ENCODE data around the gene DCTN3.
"Not testable (repeated sequence)": the region's sequence is repeated elsewhere in the genome, so short reads cannot be mapped to it uniquely, and the experiment has no call there.

DCTN3 gene

GRCh38 chr9:34646211-34647083 is 26.2 kb upstream of the DCTN3 start, which contains the start of gene GALT:
TSS of gene GALT (plus strand) at chr9:34646675. CDS start at chr9:34646705, 30 bp downstream.
- peak; percentile 87 for DNase-seq (ENCODE audit: low spot score)

GRCh38 chr9:34644766-34645314 is 24.5 kb upstream of the DCTN3 start:
- DNase-seq (ENCODE audit: low spot score), result no peak

GRCh38 chr9:34642679-34643078 is 22.4 kb upstream of the DCTN3 start:
- DNase-seq (ENCODE audit: low spot score), result no peak

GRCh38 chr9:34639322-34639721 is 19.0 kb upstream of the DCTN3 start:
- not testable (repeated sequence) for DNase-seq (ENCODE audit: low spot score)

DNA sequence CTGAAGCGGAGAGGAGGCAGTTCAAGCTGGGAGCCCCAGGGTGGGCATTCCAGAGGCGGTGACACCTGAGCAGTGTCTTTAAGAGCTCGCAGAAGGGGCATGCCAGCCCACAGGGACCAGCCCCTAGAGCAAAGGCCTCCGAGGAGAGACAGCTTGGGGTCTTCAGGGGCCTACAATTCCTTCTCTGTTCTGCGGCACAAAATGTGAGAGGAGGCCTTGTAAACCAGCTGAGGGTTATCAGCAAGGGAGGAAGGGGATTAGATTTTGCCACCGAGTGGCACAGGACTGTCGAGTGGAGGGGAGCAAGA is 17.8 kb upstream of the DCTN3 start:
- no peak for DNase-seq (ENCODE audit: low spot score)

DNA sequence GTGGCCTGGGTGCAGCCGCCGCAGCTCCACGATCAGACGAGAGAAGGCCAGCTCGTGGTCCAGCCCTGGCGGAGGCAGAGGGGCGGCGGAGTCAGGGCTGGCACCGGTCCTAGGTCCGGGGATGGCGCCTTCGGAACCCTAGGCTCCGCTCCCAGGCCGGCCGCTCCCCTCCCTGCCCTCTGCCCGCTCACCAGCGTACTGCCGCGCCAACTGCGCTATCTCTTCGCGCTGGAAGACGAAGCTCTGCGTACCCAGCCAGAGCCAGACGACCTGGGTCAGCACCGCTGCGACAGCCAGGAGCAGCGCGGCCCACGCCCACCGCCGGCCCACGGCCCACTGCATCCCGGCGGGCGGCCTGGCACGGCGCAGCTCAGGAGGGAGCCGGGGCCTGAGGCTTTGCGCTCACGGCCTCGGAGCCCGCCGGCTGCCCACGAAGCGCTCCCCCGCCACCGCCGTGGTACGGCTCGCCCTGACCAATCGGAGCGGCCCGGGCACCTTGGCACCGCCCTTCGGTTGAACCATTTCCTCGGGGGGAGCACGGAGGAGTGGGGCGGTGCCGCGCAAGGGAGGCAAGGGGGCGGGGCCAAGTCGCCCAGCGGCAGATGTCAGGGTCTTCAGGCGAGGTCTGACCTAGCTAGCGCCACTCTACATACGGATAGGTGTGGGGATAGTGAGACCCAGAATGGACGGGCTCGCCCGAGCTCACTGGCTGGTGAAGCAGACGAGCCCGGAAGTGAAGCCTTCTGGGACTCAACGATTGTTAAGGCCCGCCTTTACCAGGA is 17.3 kb upstream of the DCTN3 start, which contains the start of gene SIGMAR1:
SIGMAR1 (minus strand) TSS at position 432 of the 782 bp plus-strand sequence; CDS start at position 342, 90 bp downstream.
- DNase-seq (ENCODE audit: low spot score), result peak; percentile 91

GRCh38 chr9:34636791-34637355 is 16.6 kb upstream of the DCTN3 start:
- DNase-seq (ENCODE audit: low spot score), result peak; percentile 43

- DNase-seq (ENCODE audit: low spot score), result no peak
Measured at GRCh38 chr9:34635556-34635955, 15.3 kb upstream of the DCTN3 start.

GRCh38 chr9:34634551-34635248 is 14.4 kb upstream of the DCTN3 start:
- DNase-seq (ENCODE audit: low spot score), result no peak

DNA sequence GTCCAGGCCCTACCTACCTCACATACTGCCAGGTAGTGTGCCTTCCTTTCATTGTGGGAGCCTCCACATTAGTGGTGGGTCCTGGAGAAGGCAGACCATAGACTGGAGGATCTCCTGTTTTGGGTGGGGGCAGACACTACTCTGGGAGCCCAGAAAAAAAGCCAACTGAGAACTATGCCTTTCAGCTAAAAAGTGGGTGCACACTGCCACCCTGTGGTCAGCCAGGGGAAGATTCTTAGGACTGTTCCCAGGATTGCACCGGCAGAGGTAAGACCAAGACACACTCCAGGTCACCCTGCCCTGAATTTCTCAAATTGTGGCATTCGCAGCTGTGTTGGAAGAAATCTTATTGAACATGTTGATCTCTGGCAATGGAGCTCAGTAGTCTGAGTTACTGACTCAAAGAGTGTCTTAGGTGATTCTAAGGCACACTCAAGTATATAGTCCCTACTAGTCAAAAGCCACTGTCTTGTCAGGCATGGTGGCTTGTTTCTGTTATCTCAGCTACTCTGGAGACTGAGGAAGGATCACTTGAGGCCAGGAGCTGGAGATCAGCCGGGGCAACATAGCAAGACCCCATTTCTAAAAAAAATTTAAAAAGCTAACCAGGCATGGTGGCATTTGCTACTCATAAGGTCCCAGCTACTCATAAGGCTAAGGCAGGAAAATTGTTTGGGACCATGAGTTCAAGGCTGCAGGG is 13.7 kb upstream of the DCTN3 start:
- DNase-seq (ENCODE audit: low spot score), result peak; percentile 80

DNA sequence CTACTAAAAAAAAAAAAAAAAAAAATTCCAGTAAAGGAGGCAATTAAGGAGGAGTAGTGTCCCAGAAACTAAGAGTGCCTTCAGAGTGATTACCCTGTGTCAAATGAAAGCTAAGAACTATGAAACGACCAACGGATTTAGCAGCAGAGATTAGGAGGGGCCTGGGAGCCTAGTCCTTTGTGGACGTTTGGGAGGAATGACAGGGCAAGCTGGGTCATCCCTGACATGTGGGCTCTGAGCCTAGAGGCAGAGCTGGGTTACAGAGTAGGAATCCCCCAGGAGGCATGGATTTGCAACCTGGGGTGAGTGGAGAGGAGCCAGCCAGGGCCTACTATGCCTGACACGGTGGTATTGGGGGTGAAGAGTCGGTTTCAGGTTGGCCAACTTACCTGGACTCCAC is 12.9 kb upstream of the DCTN3 start:
- no peak for DNase-seq (ENCODE audit: low spot score)

DNA sequence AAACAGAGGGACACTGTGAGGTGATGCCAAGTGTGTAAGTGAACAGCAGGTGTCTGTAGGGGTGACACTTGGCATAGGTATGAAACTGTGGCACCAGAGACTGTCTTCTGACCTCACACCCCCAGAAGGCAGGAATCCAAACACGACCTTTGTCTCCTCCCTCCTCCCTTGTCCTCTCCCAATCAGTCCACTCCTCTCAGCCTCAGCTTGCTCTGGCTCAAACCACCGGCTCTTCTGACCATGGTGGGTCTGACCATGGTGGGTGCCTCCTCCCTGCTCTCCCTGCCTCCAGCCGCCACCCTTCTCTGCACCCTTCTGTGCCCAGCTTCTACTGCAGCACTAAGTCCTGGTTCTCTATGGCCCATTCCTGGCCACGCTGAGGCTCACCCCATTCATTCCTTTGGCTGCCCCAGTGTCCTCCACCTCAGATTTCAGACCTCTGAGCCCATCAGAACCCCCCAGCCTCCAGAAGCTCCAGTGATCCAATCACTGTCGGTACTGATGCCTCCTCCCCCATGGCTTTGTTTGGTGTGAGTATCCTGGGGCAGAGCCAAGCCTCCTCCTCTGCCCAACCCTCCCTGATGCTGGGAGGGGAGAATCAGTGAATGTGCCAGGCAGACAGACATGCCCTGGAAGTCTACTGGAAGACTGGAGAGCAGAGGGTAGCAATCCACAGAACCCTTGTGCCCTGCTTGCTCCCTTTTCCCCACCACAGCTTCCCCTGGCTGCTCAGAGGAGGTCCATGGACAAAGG is 10.3 kb upstream of the DCTN3 start:
- DNase-seq (ENCODE audit: low spot score), result no peak

DNA sequence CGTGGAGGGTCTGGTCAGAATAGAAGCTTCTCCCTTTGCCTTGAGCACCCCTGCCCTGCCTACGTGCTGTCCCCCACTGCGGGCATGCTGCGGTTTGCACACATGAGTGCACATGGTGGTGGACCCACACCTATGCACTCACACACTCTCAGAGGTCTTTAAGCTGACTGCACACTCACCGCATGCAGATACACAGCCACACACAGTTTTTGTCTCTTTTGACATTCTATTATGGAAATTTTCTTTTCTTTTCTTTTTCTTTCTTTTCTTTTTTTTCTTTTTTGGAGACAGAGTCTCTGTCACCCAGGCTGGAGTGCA is 9.2 kb upstream of the DCTN3 start:
- DNase-seq (ENCODE audit: low spot score), result no peak

DNA sequence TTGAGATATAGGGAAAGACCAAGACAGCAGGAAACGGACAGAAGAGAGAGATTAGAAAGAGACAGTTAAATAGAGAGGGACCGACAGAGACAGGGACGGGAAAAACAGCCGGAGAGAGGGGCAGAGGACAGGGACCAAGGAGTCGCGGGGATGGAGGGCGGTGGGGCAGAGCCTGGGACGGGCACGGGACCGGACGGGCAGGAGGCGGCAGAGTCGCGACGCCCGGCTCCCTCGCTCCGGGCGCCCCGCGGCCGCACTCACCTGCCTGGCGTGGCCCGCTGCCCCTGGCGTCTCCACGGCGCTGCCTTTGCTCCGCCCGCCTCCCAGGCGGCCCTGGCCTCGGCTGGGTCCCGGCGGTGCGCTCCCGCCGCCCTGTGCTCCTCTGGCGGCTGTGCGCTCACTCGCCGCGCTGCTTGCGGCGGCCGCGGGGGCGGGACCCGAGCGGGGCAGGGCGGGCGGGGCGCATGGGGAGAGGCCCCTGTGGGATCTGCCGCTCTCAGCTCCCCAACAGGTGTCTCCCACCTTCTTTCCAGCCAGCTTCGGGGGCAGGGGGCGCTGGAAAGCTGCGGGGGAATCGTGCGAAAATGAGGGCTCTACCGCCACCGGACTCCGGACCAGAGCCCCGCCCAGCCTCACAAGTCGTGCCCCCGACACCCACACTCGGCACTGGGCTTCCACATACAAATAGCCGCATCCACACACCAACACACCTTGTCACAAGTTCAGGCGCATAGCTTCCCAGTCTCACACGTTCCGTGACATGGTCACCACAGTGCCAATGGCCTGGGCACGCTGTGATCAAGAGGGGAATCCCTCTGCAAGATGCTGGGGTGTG is 8.6 kb upstream of the DCTN3 start, which contains the start of gene ARID3C:
ARID3C (minus strand) TSS at position 411 of the 835 bp plus-strand sequence. CDS start 1,052 bp downstream, outside the sequence.
- no peak for DNase-seq (ENCODE audit: low spot score)

- no peak for DNase-seq (ENCODE audit: low spot score)
Measured at GRCh38 chr9:34627716-34628655, 7.7 kb upstream of the DCTN3 start.

GRCh38 chr9:34625186-34625486 is 4.8 kb upstream of the DCTN3 start:
- DNase-seq (ENCODE audit: low spot score), result no peak

DNA sequence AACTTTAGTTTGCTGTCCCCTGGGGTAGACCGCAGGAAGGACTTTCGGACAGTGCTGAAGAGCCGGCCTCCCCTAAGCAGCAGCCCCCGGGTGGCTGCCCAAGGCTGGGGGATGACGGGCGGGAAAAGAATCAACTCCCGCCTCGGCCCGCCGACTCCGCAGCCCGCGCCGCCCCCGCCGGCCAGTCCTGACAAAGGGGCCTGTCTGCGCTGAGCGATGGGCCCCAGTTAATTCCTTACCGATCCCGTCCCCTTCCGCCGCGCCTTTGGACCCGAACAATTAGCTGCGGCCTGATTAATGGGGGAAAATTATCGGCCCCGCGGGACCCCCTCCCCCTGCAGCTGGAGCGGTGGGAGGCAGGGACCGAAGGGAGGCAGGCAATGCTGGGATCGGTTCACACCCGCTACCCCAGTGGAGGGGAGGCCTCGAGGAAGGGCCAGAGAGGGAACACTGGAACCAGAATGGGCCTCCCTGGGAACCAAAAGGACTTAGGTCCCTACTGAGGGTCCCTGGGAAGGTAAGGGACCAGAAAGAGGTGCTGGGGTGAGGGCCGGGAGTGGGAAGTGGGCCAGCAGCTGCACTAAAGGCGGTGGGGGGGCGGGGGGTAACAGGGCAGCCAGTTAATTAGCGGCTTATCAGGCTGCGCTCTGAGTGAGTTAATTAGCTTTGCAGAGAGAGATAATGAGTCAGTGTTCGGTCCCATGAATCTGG is 4.3 kb upstream of the DCTN3 start:
- no peak for DNase-seq (ENCODE audit: low spot score)

Data from RKO (cell line).